ENCODE data around the gene SDR42E2.

DNA sequence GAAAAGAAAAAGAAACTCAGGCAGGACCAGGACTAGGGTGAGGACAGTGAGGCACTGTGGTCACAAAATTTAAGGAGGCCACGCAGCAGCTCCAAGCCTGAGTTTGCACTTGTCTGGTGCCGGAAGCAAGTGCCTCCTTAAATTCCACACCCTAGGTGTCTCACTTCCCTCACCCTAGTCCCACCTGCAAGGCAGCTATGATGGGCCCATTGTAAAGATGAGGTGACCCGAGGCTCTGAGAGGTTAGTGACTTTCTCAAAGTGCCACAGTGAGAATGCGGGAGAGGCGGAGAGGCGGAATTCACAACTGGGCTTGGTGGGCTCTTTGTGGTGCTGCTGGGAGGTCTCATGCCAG is 22.3 kb downstream of the SDR42E2 start:
- TF ChIP-seq CTCF (IDR thresholded peaks at IDR 0.05), result no peak
- TF ChIP-seq POLR2A (IDR thresholded peaks at IDR 0.05), result no peak
